OCI-LY7 (cell line): Measurements from ENCODE around the gene SERPINE1.

Experiments
- EZH2phosphoT487 ChIP-seq: fragments of 200-600 bp; sonication (generic); IDR thresholded peaks from 2 replicates; pipeline ENCODE4 v1.6.1; 2018; ENCODE audit warnings: low read depth, borderline replicate concordance, mild to moderate bottlenecking, mixed run types, antibody characterized with exemption, low read length, moderate library complexity, mixed read lengths
- TF ChIP-seq, protein P1 (sequence below): fragments of 200-600 bp; sonication (generic); conservative IDR thresholded peaks from 2 replicates; pipeline ENCODE4 v1.5.1; 2014; ENCODE audit warnings: mild to moderate bottlenecking, antibody characterized with exemption, low read length, moderate library complexity, mixed read lengths

DNA sequence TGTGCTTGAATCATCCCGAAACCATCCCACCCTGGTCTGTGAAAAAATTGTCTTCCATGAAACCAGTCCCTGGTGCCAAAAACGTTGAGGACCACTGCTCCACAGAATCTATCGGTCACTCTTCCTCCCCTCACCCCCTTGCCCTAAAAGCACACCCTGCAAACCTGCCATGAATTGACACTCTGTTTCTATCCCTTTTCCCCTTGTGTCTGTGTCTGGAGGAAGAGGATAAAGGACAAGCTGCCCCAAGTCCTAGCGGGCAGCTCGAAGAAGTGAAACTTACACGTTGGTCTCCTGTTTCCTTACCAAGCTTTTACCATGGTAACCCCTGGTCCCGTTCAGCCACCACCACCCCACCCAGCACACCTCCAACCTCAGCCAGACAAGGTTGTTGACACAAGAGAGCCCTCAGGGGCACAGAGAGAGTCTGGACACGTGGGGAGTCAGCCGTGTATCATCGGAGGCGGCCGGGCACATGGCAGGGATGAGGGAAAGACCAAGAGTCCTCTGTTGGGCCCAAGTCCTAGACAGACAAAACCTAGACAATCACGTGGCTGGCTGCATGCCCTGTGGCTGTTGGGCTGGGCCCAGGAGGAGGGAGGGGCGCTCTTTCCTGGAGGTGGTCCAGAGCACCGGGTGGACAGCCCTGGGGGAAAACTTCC lies 784 bp upstream of the SERPINE1 start:
- TF ChIP-seq, protein P1, sequence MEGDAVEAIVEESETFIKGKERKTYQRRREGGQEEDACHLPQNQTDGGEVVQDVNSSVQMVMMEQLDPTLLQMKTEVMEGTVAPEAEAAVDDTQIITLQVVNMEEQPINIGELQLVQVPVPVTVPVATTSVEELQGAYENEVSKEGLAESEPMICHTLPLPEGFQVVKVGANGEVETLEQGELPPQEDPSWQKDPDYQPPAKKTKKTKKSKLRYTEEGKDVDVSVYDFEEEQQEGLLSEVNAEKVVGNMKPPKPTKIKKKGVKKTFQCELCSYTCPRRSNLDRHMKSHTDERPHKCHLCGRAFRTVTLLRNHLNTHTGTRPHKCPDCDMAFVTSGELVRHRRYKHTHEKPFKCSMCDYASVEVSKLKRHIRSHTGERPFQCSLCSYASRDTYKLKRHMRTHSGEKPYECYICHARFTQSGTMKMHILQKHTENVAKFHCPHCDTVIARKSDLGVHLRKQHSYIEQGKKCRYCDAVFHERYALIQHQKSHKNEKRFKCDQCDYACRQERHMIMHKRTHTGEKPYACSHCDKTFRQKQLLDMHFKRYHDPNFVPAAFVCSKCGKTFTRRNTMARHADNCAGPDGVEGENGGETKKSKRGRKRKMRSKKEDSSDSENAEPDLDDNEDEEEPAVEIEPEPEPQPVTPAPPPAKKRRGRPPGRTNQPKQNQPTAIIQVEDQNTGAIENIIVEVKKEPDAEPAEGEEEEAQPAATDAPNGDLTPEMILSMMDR = no peak
- TF ChIP-seq EZH2phosphoT487 = no peak
